Nephron progenitor cell (in vitro differentiated cells): Measurements from ENCODE around the gene NUDT19.
A peak's percentile ranks its signal among the peaks of the same experiment; 100 is the strongest.

Source experiments
- DNase-seq: peaks from one replicate; pipeline ENCODE4 v3.0.0; 2021
- H3K27ac Mint-ChIP-seq: 2 replicates; pipeline ENCODE4 v1.8.0; 2021; ENCODE audit warnings: mild to moderate bottlenecking, moderate library complexity, mixed read lengths
- H3K27me3 Mint-ChIP-seq: 2 replicates; pipeline ENCODE4 v1.8.0; 2021; ENCODE audit warnings: mild to moderate bottlenecking, low read depth, mixed read lengths; ENCODE audit not compliant: poor library complexity
- H3K36me3 Mint-ChIP-seq: 2 replicates; pipeline ENCODE4 v1.8.0; 2021; ENCODE audit warnings: low read depth, mixed read lengths
- H3K4me1 Mint-ChIP-seq: 2 replicates; pipeline ENCODE4 v1.8.0; 2021; ENCODE audit warnings: mixed read lengths
- H3K4me3 Mint-ChIP-seq: 2 replicates; pipeline ENCODE4 v1.8.0; 2021; ENCODE audit warnings: mild to moderate bottlenecking, moderate library complexity, mixed read lengths
- H3K9me3 Mint-ChIP-seq: 2 replicates; pipeline ENCODE4 v1.8.0; 2021; ENCODE audit warnings: mild to moderate bottlenecking, moderate library complexity, mixed read lengths
- TF ChIP-seq, protein P1 (sequence below): fragments of 200-600 bp; sonication (generic); IDR thresholded peaks from 2 replicates; pipeline ENCODE4 v1.5.0; 2021; ENCODE audit warnings: antibody characterized with exemption

Gene NUDT19

DNA sequence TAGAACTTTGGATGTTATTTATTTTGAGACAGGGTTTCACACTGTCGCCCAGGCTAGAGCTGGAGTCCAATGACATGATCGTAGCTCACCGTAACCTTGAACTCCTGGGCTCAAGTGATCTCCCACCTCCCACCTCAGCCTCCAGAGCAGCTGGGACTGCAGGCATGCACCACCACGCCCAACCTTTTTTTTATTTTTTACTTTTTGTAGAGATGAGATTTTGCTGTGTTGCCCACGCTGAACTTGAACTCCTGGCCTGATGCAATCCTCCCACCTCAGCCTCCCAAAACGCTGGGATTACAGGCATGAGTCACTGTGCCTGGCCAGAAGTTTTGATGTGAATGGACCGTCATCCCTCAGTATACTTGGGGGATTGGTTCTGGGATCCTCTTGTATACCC, 30.3 kb upstream of the NUDT19 start:
- Mint-ChIP-seq H3K27ac (no peak overlapping the region), H3K9me3 (no peaks in the 10 kb centered on the region), H3K4me1 (peaks cover 11% of the 10 kb centered on the region), H3K4me3 (no peak overlapping the region), H3K36me3 (peaks cover 14% of the 10 kb centered on the region), H3K27me3 (no peaks in the 10 kb centered on the region)
- TF ChIP-seq, protein P1, sequence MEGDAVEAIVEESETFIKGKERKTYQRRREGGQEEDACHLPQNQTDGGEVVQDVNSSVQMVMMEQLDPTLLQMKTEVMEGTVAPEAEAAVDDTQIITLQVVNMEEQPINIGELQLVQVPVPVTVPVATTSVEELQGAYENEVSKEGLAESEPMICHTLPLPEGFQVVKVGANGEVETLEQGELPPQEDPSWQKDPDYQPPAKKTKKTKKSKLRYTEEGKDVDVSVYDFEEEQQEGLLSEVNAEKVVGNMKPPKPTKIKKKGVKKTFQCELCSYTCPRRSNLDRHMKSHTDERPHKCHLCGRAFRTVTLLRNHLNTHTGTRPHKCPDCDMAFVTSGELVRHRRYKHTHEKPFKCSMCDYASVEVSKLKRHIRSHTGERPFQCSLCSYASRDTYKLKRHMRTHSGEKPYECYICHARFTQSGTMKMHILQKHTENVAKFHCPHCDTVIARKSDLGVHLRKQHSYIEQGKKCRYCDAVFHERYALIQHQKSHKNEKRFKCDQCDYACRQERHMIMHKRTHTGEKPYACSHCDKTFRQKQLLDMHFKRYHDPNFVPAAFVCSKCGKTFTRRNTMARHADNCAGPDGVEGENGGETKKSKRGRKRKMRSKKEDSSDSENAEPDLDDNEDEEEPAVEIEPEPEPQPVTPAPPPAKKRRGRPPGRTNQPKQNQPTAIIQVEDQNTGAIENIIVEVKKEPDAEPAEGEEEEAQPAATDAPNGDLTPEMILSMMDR: no peak
- DNase-seq: no peak

DNA sequence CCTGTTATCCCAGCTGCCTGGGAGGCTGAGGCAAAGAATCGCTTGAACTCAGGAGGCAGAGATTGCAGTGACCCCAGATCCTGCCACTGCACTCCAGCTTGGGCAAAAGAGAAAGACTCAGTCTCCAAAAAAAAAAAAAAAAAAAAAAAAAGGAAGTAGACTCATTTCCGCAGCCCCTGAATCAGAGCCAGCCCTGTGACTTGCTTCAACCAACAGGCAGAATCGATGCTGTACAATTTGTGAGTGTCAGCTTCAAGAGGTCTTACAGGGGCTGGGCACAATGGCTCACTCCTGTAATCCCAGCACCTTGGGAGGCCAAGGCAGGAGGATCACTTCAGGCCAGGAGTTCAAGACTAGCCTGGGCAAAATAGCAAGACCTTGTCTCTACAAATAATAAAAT, 29.4 kb upstream of the NUDT19 start:
- TF ChIP-seq, protein P1: no peak
- DNase-seq: no peak
- H3K4me3 Mint-ChIP-seq: no peak overlapping the region
- peaks cover 11% of the 10 kb centered on the region for H3K4me1 Mint-ChIP-seq
- no peak overlapping the region for H3K27ac Mint-ChIP-seq
- H3K9me3 Mint-ChIP-seq: no peaks in the 10 kb centered on the region
- H3K27me3 Mint-ChIP-seq: no peaks in the 10 kb centered on the region
- peaks cover 18% of the 10 kb centered on the region for H3K36me3 Mint-ChIP-seq

DNA sequence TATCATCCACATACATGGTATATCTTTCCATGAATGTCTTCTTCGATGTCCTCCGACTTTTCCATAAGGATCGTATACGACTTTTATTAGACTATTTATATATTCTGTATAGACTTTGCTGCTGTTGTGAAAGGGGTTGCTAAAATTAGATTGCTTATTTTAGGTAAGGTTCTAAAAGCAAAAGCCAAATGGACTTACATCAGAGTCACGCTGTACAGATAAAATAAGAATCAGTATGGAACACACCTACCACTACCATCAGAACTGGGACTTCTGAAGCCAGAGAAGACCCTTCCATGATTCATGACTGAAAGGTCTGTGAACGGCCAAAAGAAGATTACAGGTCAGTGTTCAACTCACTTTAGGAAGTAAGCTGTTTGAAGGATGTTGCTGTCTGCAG, 25.5 kb upstream of the NUDT19 start:
- H3K4me1 Mint-ChIP-seq: peaks cover 13% of the 10 kb centered on the region

GRCh38 chr19:32669310-32669709, 22.3 kb upstream of the NUDT19 start:
- H3K9me3 Mint-ChIP-seq: no peaks in the 10 kb centered on the region
- no peak overlapping the region for H3K27ac Mint-ChIP-seq
- H3K27me3 Mint-ChIP-seq: peaks cover 6% of the 10 kb centered on the region
- H3K4me3 Mint-ChIP-seq: no peak overlapping the region
- DNase-seq: no peak
- peaks cover 13% of the 10 kb centered on the region for H3K36me3 Mint-ChIP-seq
- peaks cover 22% of the 10 kb centered on the region for H3K4me1 Mint-ChIP-seq
- TF ChIP-seq, protein P1: no peak

More for the DNA sequence above, 25.5 kb upstream of the NUDT19 start:
- Mint-ChIP-seq H3K27me3 (no peaks in the 10 kb centered on the region), H3K27ac (no peak overlapping the region), H3K4me3 (no peak overlapping the region), H3K36me3 (peaks cover 19% of the 10 kb centered on the region), H3K9me3 (no peaks in the 10 kb centered on the region)
- no peak for DNase-seq
- TF ChIP-seq, protein P1: no peak

GRCh38 chr19:32671883-32672593, 19.6 kb upstream of the NUDT19 start:
- H3K4me1 Mint-ChIP-seq: peaks cover 24% of the 10 kb centered on the region
- H3K27me3 Mint-ChIP-seq: peaks cover 24% of the 10 kb centered on the region
- H3K27ac Mint-ChIP-seq: no peak overlapping the region
- TF ChIP-seq, protein P1: no peak
- H3K9me3 Mint-ChIP-seq: no peaks in the 10 kb centered on the region
- no peak for DNase-seq
- no peak overlapping the region for H3K4me3 Mint-ChIP-seq
- peaks cover 2% of the 10 kb centered on the region for H3K36me3 Mint-ChIP-seq

GRCh38 chr19:32672841-32673240, 18.8 kb upstream of the NUDT19 start:
- Mint-ChIP-seq H3K36me3 (no peaks in the 10 kb centered on the region), H3K27ac (no peak overlapping the region), H3K27me3 (peaks cover 32% of the 10 kb centered on the region), H3K4me1 (peaks cover 32% of the 10 kb centered on the region), H3K4me3 (peak overlapping the region; percentile 94), H3K9me3 (no peaks in the 10 kb centered on the region)
- no peak for DNase-seq
- TF ChIP-seq, protein P1: no peak
